Stomach (tissue), 4 donors: ENCODE measurements around the gene KDM4B.

ENCODE experiments used
- POLR2A ChIP-seq, 4 donors: fragments of 450-650 bp; IDR thresholded peaks; one replicate each; pipeline ENCODE4 v1.6.1; 2016; ENCODE audit warnings: antibody characterized with exemption in 4 of 4, control low read depth in 2 of 4, mild to moderate bottlenecking in 1 of 4, moderate library complexity in 1 of 4
- TF ChIP-seq, protein P1 (sequence below), 7 experiments: fragments of 450-650 bp in 4 of 7; fragments of 200-600 bp in 3 of 7; sonication (generic) in 3 of 7; IDR thresholded peaks; one replicate each; pipeline ENCODE4 v1.5.1; 2016 to 2019; ENCODE audit warnings: antibody characterized with exemption in 7 of 7, control low read depth in 2 of 7, mild to moderate bottlenecking in 1 of 7

DNA sequence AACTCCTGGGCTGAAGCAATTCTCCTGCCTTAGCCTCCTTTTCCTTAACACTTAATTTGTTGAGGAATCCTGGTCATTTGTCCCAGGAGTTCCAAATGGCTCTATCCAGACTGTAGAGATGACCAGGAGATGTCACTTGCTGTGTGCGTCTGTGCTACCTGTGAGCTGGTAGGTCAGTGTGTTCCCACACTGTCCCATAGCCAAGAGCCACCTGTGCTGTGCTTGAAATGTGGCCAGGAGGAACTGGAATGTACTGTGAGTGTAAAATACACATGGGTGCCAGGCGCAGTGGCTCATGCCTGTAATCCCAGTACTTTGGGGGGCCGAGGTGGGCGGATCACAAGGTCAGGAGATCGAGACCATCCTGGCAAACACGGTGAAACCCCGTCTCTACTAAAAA is 29.4 kb upstream of the KDM4B start:
- TF ChIP-seq POLR2A (IDR thresholded peaks at IDR 0.05), result no peak
- TF ChIP-seq, protein P1, sequence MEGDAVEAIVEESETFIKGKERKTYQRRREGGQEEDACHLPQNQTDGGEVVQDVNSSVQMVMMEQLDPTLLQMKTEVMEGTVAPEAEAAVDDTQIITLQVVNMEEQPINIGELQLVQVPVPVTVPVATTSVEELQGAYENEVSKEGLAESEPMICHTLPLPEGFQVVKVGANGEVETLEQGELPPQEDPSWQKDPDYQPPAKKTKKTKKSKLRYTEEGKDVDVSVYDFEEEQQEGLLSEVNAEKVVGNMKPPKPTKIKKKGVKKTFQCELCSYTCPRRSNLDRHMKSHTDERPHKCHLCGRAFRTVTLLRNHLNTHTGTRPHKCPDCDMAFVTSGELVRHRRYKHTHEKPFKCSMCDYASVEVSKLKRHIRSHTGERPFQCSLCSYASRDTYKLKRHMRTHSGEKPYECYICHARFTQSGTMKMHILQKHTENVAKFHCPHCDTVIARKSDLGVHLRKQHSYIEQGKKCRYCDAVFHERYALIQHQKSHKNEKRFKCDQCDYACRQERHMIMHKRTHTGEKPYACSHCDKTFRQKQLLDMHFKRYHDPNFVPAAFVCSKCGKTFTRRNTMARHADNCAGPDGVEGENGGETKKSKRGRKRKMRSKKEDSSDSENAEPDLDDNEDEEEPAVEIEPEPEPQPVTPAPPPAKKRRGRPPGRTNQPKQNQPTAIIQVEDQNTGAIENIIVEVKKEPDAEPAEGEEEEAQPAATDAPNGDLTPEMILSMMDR (IDR thresholded peaks at IDR 0.05), result no peak
